Mucosa of rectum (tissue), 2 donors: ENCODE results near the gene PRKN.
"Not testable (repeated sequence)": the region's sequence is repeated elsewhere in the genome, so short reads cannot be mapped to it uniquely, and the experiment has no call there.

Experiments
- H3K27ac ChIP-seq, 2 donors: one replicate each; pipeline ENCODE4 v1.7.0; 2013; ENCODE audit warnings: inconsistent platforms in 2 of 2, low read depth in 2 of 2, low read length in 2 of 2
- H3K27me3 ChIP-seq, 2 donors: one replicate each; pipeline ENCODE4 v1.7.0; 2013; ENCODE audit warnings: low read length in 2 of 2; ENCODE audit not compliant: control insufficient read depth in 2 of 2, insufficient read depth in 2 of 2
- H3K36me3 ChIP-seq, 2 donors: one replicate each; pipeline ENCODE4 v1.7.0; 2013; ENCODE audit warnings: low read length in 2 of 2; ENCODE audit not compliant: control insufficient read depth in 2 of 2, insufficient read depth in 2 of 2
- H3K4me1 ChIP-seq, 2 donors: one replicate each; pipeline ENCODE4 v1.7.0; 2013; ENCODE audit warnings: low read length in 2 of 2, mild to moderate bottlenecking in 1 of 2; ENCODE audit not compliant: control insufficient read depth in 2 of 2, insufficient read depth in 2 of 2
- H3K4me3 ChIP-seq, 2 donors: one replicate each; pipeline ENCODE4 v1.7.0; 2013; ENCODE audit warnings: low read length in 2 of 2
- H3K9ac ChIP-seq, 2 donors: one replicate each; pipeline ENCODE4 v1.7.0; 2013; ENCODE audit warnings: low read length in 2 of 2, low read depth in 1 of 2, mild to moderate bottlenecking in 1 of 2
- H3K9me3 ChIP-seq, 2 donors: one replicate each; pipeline ENCODE4 v1.7.0; 2013; ENCODE audit warnings: low read length in 2 of 2; ENCODE audit not compliant: control insufficient read depth in 2 of 2
- donor health status: healthy.
- donor health status: Normal muscosa, but diverticular disease.

Gene PRKN

GRCh38 chr6:161333410-161333809 is 1394.2 kb downstream of the PRKN start:
- no peak overlapping the region for H3K4me3 ChIP-seq
- H3K27ac ChIP-seq: no peak overlapping the region
- H3K4me1 ChIP-seq: peaks cover 0 to 3% of the 10 kb centered on the region in 2 donors

DNA sequence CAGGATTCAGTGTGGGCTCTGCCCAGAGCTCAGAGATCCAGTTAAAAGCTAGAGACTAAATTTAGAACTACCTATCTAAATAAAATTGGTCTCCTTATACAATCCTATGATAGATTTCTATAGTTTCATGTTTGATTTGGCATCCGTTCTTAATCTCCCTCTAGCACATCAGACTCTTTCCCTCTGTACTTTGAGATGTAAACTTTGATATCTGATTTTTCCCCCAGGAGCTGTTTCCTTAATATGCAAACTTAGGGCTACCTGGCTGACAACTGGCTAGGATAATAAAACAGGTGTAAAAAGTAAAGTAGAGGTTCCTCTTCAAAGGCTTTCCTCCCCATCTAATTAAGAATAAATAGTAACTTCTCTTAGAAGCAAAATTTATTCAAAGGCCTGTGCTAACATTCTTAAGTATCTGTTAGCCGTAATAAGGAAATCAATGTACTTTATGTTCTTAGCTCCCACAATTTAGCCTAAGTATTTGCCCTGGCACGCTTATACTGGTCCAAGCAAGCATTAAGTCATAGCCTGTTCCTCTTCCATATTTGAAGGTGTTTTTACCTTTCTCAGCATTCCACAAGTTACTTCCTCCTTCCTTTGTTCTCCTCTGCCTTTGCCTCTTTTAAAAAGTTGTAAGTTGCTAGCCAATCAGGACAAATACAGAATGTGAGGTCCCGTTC is 1396.0 kb downstream of the PRKN start:
- not testable (repeated sequence) for H3K27me3 ChIP-seq, H3K4me1 ChIP-seq, H3K9ac ChIP-seq, H3K4me3 ChIP-seq, H3K9me3 ChIP-seq, H3K36me3 ChIP-seq
- peak overlapping the region in 1 of 2 donors; percentile 15 for H3K27ac ChIP-seq

More at GRCh38 chr6:161333410-161333809, 1394.2 kb downstream of the PRKN start:
- H3K9me3 ChIP-seq: no peaks in the 10 kb centered on the region
- no peaks in the 10 kb centered on the region for H3K27me3 ChIP-seq
- H3K9ac ChIP-seq: no peak overlapping the region
- H3K36me3 ChIP-seq: no peaks in the 10 kb centered on the region

GRCh38 chr6:161327360-161327953 is 1400.1 kb downstream of the PRKN start:
- Histone ChIP-seq H3K27ac (no peak overlapping the region), H3K4me1 (peaks cover 0 to 3% of the 10 kb centered on the region in 2 donors), H3K27me3 (no peaks in the 10 kb centered on the region), H3K9me3 (peaks cover 0 to 3% of the 10 kb centered on the region in 2 donors), H3K9ac (no peak overlapping the region), H3K4me3 (no peak overlapping the region), H3K36me3 (no peaks in the 10 kb centered on the region)

- Histone ChIP-seq H3K4me3 (no peak overlapping the region), H3K27me3 (no peaks in the 10 kb centered on the region), H3K36me3 (no peaks in the 10 kb centered on the region), H3K4me1 (no peaks in the 10 kb centered on the region), H3K27ac (no peak overlapping the region), H3K9me3 (peaks cover 0 to 2% of the 10 kb centered on the region in 2 donors), H3K9ac (no peak overlapping the region)
Measured at GRCh38 chr6:161319231-161319630, 1408.3 kb downstream of the PRKN start.

DNA sequence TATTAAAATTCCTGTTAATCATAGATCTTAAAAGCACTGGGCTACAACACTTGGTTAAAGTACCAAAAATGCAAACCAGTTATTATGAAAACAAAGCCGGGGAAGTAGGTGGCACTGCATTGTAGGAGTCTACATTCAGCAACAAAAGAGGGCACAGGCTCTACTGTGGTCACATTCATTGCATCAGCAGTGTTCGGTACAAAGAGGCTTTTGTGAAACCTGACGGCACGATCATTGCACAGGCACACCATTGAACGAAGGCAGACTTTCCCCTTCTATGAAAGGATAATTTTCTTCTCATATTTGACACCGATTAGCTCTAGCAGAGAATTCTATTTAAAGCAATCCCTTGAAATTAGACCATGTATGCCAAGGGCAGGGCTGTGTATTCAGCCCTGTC is 1409.1 kb downstream of the PRKN start:
- H3K4me1 ChIP-seq: no peaks in the 10 kb centered on the region
- no peak overlapping the region for H3K9ac ChIP-seq
- no peak overlapping the region for H3K27ac ChIP-seq
- H3K9me3 ChIP-seq: peaks cover 0 to 2% of the 10 kb centered on the region in 2 donors
- no peaks in the 10 kb centered on the region for H3K36me3 ChIP-seq
- H3K27me3 ChIP-seq: no peaks in the 10 kb centered on the region
- H3K4me3 ChIP-seq: no peak overlapping the region

DNA sequence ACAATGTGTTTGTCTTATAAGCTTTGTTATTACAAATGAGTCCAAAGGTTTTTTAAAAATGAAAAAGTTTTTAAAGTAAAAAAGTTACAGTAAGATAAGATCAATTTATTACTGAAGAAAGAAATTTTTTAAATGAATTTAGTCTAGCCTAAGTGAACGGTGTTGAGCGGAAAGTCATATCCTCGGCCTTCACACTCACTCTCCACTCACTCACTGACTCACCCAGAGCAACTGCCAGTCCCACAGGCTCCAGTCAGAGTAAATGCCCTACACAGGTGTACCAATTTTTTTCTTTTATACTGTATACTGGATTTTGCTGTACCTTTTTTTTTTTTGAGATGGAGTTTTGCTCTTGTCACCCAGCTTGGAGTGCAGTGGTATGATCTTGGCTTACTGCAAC is 1411.0 kb downstream of the PRKN start:
- H3K9ac ChIP-seq: no peak overlapping the region
- H3K9me3 ChIP-seq: peaks cover 0 to 2% of the 10 kb centered on the region in 2 donors
- no peaks in the 10 kb centered on the region for H3K27me3 ChIP-seq
- H3K27ac ChIP-seq: no peak overlapping the region
- no peak overlapping the region for H3K4me3 ChIP-seq
- H3K4me1 ChIP-seq: no peaks in the 10 kb centered on the region
- H3K36me3 ChIP-seq: no peaks in the 10 kb centered on the region

DNA sequence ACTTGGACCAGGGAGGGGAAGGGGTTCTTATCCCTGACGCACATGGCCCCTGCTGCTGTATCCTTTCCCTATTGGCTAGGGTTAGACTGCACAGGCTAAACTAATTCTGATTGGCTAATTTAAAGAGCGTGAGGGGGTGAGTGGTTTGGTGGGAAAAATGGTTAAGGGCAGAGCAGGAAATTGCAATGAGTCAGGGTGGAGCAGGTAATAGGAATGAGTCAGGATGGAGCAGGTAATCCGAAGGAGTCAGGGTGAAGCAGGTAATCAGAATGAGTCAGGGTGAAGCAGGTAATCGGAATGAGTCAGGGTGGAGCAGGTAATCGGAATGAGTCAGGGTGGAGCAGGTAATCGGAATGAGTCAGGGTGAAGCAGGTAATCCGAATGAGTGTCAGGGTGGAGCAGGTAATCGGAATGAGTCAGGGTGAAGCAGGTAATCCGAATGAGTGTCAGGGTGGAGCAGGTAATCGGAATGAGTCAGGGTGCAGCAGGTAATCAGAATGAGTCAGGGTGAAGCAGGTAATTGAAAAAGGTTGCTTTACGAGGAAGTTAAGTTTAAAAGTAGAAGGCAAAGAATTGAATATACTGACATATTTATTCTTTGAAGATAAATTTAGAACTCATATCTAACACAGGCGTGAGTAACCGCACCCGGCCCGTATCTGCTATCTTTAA is 1412.2 kb downstream of the PRKN start:
- not testable (repeated sequence) for H3K4me3 ChIP-seq, H3K9ac ChIP-seq, H3K27ac ChIP-seq, H3K4me1 ChIP-seq, H3K9me3 ChIP-seq, H3K27me3 ChIP-seq, H3K36me3 ChIP-seq

DNA sequence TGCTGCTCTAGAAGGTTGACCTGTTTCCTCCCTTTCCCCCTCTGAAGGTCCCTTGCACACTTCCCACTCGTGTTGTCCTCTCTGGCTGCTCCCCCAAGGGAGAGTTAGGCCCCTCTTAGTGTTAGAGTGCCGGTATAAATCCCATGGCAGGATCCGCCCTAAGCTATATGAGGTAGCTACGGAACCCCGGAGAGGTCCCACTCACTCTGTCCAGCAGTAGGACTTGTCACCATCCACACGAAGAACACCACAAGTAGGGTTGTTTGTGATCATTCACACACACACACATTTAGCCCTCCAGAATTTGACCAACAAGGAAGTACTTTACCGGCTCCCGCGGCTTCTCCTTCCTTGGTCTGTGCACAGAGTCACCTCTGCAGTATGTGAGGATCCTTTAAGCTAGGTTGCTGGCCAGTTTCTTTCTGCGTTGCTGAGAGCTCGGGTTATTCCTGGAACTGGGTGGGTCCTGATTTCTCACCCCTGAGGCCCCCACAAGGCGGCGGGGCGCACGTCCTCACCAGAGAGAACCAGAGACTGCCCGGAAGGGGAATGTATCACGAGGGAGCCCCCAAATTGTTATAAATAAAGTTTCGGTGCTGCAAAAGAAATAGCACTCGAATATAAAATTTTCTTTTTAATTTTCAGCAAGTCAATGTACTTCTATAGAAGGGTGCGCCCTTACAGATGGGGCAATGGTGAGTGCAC is 1412.9 kb downstream of the PRKN start:
- H3K27me3 ChIP-seq, H3K27ac ChIP-seq, H3K9ac ChIP-seq, H3K4me1 ChIP-seq, H3K4me3 ChIP-seq, H3K36me3 ChIP-seq, H3K9me3 ChIP-seq: not testable (repeated sequence)

DNA sequence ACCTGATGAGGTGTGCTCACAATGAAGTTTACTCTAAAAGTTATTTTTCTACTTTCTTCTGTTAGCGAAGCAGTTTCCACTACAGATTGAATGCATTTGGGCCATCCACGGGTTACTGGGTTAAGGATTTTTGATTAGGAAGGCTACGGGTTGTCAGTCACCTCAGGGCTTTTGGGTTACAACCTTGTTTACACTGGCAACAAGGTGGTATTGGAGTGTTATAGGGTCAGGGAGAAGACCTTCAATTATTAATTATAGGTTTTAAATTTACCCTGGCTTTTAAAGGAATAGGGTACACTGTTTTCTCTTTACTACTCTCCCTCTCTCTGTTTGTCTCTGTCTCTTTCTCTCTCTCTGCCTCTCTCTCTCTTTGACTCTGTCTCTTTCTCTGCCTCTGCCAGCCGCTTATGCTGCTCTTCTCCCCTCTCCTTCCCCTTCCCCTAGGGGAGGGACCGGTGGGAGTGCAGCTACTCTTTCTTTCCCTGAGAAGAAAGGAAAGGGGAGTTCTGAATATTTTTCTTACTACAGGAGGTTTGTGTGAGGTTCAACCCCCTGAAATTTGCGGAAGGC is 1413.5 kb downstream of the PRKN start:
- Histone ChIP-seq H3K27me3 (no peaks in the 10 kb centered on the region), H3K4me3 (no peak overlapping the region), H3K9ac (no peak overlapping the region), H3K9me3 (peaks cover 0 to 2% of the 10 kb centered on the region in 2 donors), H3K4me1 (no peaks in the 10 kb centered on the region), H3K36me3 (no peaks in the 10 kb centered on the region), H3K27ac (no peak overlapping the region)

DNA sequence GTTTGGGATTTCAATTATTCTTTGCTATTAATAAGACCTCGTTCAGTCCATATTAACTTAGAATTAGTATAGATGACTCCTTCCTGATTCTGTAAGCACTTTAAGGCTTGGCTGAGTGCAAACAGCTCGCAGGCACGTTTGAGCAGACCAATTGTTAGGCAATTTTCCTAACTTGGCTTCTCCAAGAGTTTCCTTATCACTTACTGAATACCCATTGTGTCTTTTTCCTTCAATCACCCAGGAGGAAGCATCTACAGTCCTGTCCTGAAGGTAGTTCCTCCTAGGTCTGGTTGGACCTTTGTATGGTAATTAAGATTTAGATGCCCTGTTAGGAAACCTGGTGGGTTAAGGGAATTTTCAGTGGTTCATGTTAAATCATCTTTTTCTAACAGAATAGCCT is 1414.1 kb downstream of the PRKN start:
- H3K36me3 ChIP-seq, H3K4me3 ChIP-seq, H3K27ac ChIP-seq, H3K9me3 ChIP-seq, H3K27me3 ChIP-seq, H3K9ac ChIP-seq, H3K4me1 ChIP-seq: not testable (repeated sequence)
